GM23338 (cell line): ENCODE results near the gene GPX7. TPM values are rescaled to one million over a fixed set of nuclear protein-coding genes. Genes with fewer than 3 reads are reported as not detected.

ENCODE experiments used
- polyA plus RNA-seq: library from polyadenylated mRNA; unstranded; fragments of >200 nt; fragmentation: Nextera tagmentation; extraction: Ambion mirVana; gene quantifications from 2 replicates; pipeline ENCODE4 v1.2.1, GENCODE V29; 2016
- total RNA-seq: library from RNA; depleted of rRNA; stranded (reverse); fragments of >200 nt; shearing (Covaris generic); gene quantifications from 2 replicates; pipeline ENCODE4 v1.2.3, GENCODE V29; 2014; rRNA removed

Gene GPX7
- total and polyA plus RNA-seq, 2 experiments from 2014 or later, result 12.8 to 20.9 TPM

Other genes with a start within 250 kb of the GPX7 start
- gene CC2D1B, start 236.2 kb upstream of the GPX7 start, total RNA-seq, result 11.3 and 13.1 TPM in 2 replicates
- gene CC2D1B, start 236.2 kb upstream of the GPX7 start, polyA plus RNA-seq, result 5.7 and 6.0 TPM in 2 replicates
- 54.4 and 55.0 TPM in 2 replicates for gene ORC1, start 197.9 kb upstream of the GPX7 start, total RNA-seq
- 13.0 and 15.1 TPM in 2 replicates for gene ORC1, start 197.9 kb upstream of the GPX7 start, polyA plus RNA-seq
- 24.8 and 29.6 TPM in 2 replicates for gene PRPF38A, start 197.8 kb upstream of the GPX7 start, total RNA-seq
- gene PRPF38A, start 197.8 kb upstream of the GPX7 start, polyA plus RNA-seq, result 33.7 and 40.3 TPM in 2 replicates
- gene TUT4, start 49.3 kb upstream of the GPX7 start, total RNA-seq, result 46.0 and 69.9 TPM in 2 replicates
- 94.7 and 116 TPM in 2 replicates for gene TUT4, start 49.3 kb upstream of the GPX7 start, polyA plus RNA-seq
- gene SHISAL2A, start 30.8 kb downstream of the GPX7 start, total RNA-seq, result 0.10 TPM in 1 of 2 replicates, not detected in the other
- 1.2 and 1.7 TPM in 2 replicates for gene SHISAL2A, start 30.8 kb downstream of the GPX7 start, polyA plus RNA-seq
- gene COA7, start 96.0 kb downstream of the GPX7 start, total RNA-seq, result 27.5 and 33.5 TPM in 2 replicates
- 16.9 and 19.7 TPM in 2 replicates for gene COA7, start 96.0 kb downstream of the GPX7 start, polyA plus RNA-seq
- 35.4 and 42.3 TPM in 2 replicates for gene ZYG11B, start 124.1 kb downstream of the GPX7 start, total RNA-seq
- 7.5 and 7.8 TPM in 2 replicates for gene ZYG11B, start 124.1 kb downstream of the GPX7 start, polyA plus RNA-seq
- gene ZYG11A, start 240.4 kb downstream of the GPX7 start, total RNA-seq, result 4.3 and 4.8 TPM in 2 replicates
- gene ZYG11A, start 240.4 kb downstream of the GPX7 start, polyA plus RNA-seq, result 0.94 and 1.3 TPM in 2 replicates